WTC11 (cell line): ENCODE measurements around the gene CD28. TPM values are rescaled to one million over a fixed set of nuclear protein-coding genes. Genes with fewer than 3 reads are reported as not detected.

Experiments used
- ATAC-seq: fragments of 200-7000 bp; cut with Tn5 transposase; 2 replicates; pipeline ENCODE4 v1.10.0; 2021; ENCODE audit warnings: mild to moderate bottlenecking, moderate library complexity
- CTCF ChIA-PET: fragments of 300-600 bp; sonication (Branson Sonifier 250); formaldehyde crosslinking; loops from one replicate; lab custom pipeline; 2021; ENCODE audit warnings: antibody characterized with exemption; lab: Charles Lee
- POLR2A ChIA-PET: fragments of 350-600 bp; sonication (Branson Sonifier 250); formaldehyde crosslinking; loops from one replicate; lab custom pipeline; 2021; ENCODE audit warnings: antibody characterized with exemption; lab: Charles Lee
- DNase-seq: peaks from one replicate; pipeline ENCODE4 v3.0.0; 2021; ENCODE audit warnings: low spot score
- H3K27ac Mint-ChIP-seq: 2 replicates; pipeline ENCODE4 v1.8.0; 2021; ENCODE audit warnings: mixed read lengths
- H3K27me3 Mint-ChIP-seq: 2 replicates; pipeline ENCODE4 v1.8.0; 2021; ENCODE audit warnings: low read depth, mild to moderate bottlenecking, moderate library complexity, mixed read lengths
- H3K36me3 Mint-ChIP-seq: 2 replicates; pipeline ENCODE4 v1.8.0; 2021; ENCODE audit warnings: mixed read lengths
- H3K4me1 Mint-ChIP-seq: 2 replicates; pipeline ENCODE4 v1.8.0; 2022; ENCODE audit warnings: mixed read lengths
- H3K4me3 Mint-ChIP-seq: 2 replicates; pipeline ENCODE4 v1.8.0; 2021; ENCODE audit warnings: mild to moderate bottlenecking, moderate library complexity, mixed read lengths
- H3K9me3 Mint-ChIP-seq: 2 replicates; pipeline ENCODE4 v1.8.0; 2021; ENCODE audit warnings: mixed read lengths
- EMX1 ChIP-seq: fragments of 250-450 bp; sonication (Bioruptor Pico); IDR thresholded peaks from 2 replicates; pipeline ENCODE4 v1.8.0; 2021; ENCODE audit warnings: mild to moderate bottlenecking
- FOXJ3 ChIP-seq: sonication (generic); formaldehyde crosslinking; IDR thresholded peaks from 2 replicates; pipeline ENCODE4 v1.9.0; 2021; ENCODE audit warnings: missing genetic modification reagents, mild to moderate bottlenecking, borderline replicate concordance
- MYBL2 ChIP-seq: sonication (generic); formaldehyde crosslinking; IDR thresholded peaks from 2 replicates; pipeline ENCODE4 v1.8.1; 2023; ENCODE audit warnings: mild to moderate bottlenecking, moderate library complexity, missing genetic modification reagents
- NFE2L1 ChIP-seq: sonication (generic); formaldehyde crosslinking; IDR thresholded peaks from 2 replicates; pipeline ENCODE4 v1.8.1; 2023; ENCODE audit warnings: missing genetic modification reagents
- NFYB ChIP-seq: sonication (generic); formaldehyde crosslinking; conservative IDR thresholded peaks from 2 replicates; pipeline ENCODE4 v1.8.0; 2022; ENCODE audit warnings: low read depth, missing genetic modification reagents
- NR1H2 ChIP-seq: sonication (generic); formaldehyde crosslinking; IDR thresholded peaks from 2 replicates; pipeline ENCODE4 v1.9.0; 2021; ENCODE audit warnings: mild to moderate bottlenecking, moderate library complexity, missing genetic modification reagents
- RELA ChIP-seq: sonication (generic); formaldehyde crosslinking; IDR thresholded peaks from 2 replicates; pipeline ENCODE4 v1.8.1; 2022; ENCODE audit warnings: missing genetic modification reagents, mild to moderate bottlenecking, borderline replicate concordance
- SMAD4 ChIP-seq: sonication (generic); formaldehyde crosslinking; IDR thresholded peaks from 2 replicates; pipeline ENCODE4 v1.8.0; 2022; ENCODE audit warnings: mild to moderate bottlenecking, missing genetic modification reagents
- SP1 ChIP-seq: sonication (generic); formaldehyde crosslinking; conservative IDR thresholded peaks from 2 replicates; pipeline ENCODE4 v1.8.1; 2022; ENCODE audit warnings: missing genetic modification reagents
- TCF7 ChIP-seq: sonication (generic); formaldehyde crosslinking; IDR thresholded peaks from 2 replicates; pipeline ENCODE4 v1.8.0; 2022; ENCODE audit warnings: mild to moderate bottlenecking, low read depth, missing genetic modification reagents, moderate library complexity
- ZNF232 ChIP-seq: sonication (generic); formaldehyde crosslinking; IDR thresholded peaks from 2 replicates; pipeline ENCODE4 v1.8.0; 2022; ENCODE audit warnings: mild to moderate bottlenecking, missing genetic modification reagents
- ZNF671 ChIP-seq: fragments of 250-450 bp; sonication (Bioruptor Pico); IDR thresholded peaks from 2 replicates; pipeline ENCODE4 v1.8.0; 2021; ENCODE audit warnings: mild to moderate bottlenecking
- total RNA-seq: library from RNA; stranded (reverse); gene quantifications from 3 replicates; pipeline ENCODE4 v1.2.3, GENCODE V29; 2021
- TF ChIP-seq, protein P1 (sequence below): sonication (generic); formaldehyde crosslinking; IDR thresholded peaks from 2 replicates; pipeline ENCODE4 v1.8.1; 2023; ENCODE audit warnings: mild to moderate bottlenecking, moderate library complexity, missing genetic modification reagents
- TF ChIP-seq, protein P2 (sequence below): sonication (generic); formaldehyde crosslinking; IDR thresholded peaks from 2 replicates; pipeline ENCODE4 v1.8.1; 2022; ENCODE audit warnings: mild to moderate bottlenecking, moderate library complexity, missing genetic modification reagents
- TF ChIP-seq, protein P3 (sequence below): fragments of 250-450 bp; sonication (Bioruptor Pico); IDR thresholded peaks from 2 replicates; pipeline ENCODE4 v2.1.2; 2022; ENCODE audit warnings: mild to moderate bottlenecking, moderate library complexity
- TF ChIP-seq, protein P4 (sequence below): sonication (generic); formaldehyde crosslinking; IDR thresholded peaks from 2 replicates; pipeline ENCODE4 v1.8.1; 2023; ENCODE audit warnings: mild to moderate bottlenecking, missing genetic modification reagents
- TF ChIP-seq, protein P5 (sequence below): sonication (generic); formaldehyde crosslinking; IDR thresholded peaks from 2 replicates; pipeline ENCODE4 v1.8.1; 2022; ENCODE audit warnings: mild to moderate bottlenecking, missing genetic modification reagents, moderate library complexity, borderline replicate concordance
- TF ChIP-seq, protein P6 (sequence below): fragments of 200-600 bp; IDR thresholded peaks from 2 replicates; pipeline ENCODE4 v1.8.0; 2022; ENCODE audit warnings: antibody characterized with exemption

Gene CD28
- total RNA-seq, 1 experiment from 2014 or later: 0.11 TPM

DNA sequence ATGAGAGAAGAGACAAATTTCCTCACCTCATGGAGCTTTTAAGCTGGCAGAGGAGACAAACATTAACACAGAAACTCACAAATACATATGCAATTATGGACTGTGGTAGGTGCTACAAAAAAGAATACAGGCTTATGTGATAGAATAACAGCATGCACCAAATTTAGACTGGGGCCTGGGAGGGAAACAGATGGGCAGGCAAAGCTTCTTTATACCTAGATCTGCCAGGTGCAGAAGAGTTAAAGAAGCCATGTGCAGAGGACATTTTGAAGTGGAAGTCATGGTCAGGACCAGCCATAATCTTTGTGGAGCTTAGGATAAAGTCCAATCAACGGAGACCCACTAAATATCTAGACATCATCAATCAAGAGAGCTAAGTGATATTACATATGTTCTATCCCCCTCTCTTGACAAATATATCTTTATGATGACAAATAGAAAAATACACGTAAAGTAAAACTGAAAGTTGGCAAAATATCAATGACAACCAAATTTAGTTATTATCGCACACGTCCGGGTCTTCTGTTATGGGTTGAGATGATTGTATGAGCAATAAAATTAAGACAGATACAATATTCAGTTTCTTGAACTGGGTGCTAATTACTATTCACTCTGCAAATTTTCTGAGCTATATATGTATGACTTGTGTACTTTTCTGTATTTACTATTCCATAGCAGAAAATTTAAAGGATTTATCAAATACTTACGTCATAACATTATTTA lies 44.1 kb downstream of the CD28 start:
- Mint-ChIP-seq H3K27ac (no peak overlapping the region), H3K4me3 (no peak overlapping the region), H3K27me3 (no peaks in the 10 kb centered on the region), H3K4me1 (no peaks in the 10 kb centered on the region), H3K9me3 (peaks cover 18% of the 10 kb centered on the region), H3K36me3 (no peaks in the 10 kb centered on the region)
- DNase-seq (no peak), ATAC-seq (no peak)
- TF ChIP-seq FOXJ3 (CRISPR knock-in tag) (no peak), ZNF671 (CRISPR knock-in tag) (no peak), EMX1 (CRISPR knock-in tag) (no peak), TCF7 (CRISPR knock-in tag) (no peak), MYBL2 (CRISPR knock-in tag) (no peak), SMAD4 (no peak), NR1H2 (no peak), ZNF232 (CRISPR knock-in tag) (no peak), NFYB (CRISPR knock-in tag) (no peak), SP1 (no peak), NFE2L1 (CRISPR knock-in tag) (no peak), RELA (CRISPR knock-in tag) (no peak)
- TF ChIP-seq, protein P1, sequence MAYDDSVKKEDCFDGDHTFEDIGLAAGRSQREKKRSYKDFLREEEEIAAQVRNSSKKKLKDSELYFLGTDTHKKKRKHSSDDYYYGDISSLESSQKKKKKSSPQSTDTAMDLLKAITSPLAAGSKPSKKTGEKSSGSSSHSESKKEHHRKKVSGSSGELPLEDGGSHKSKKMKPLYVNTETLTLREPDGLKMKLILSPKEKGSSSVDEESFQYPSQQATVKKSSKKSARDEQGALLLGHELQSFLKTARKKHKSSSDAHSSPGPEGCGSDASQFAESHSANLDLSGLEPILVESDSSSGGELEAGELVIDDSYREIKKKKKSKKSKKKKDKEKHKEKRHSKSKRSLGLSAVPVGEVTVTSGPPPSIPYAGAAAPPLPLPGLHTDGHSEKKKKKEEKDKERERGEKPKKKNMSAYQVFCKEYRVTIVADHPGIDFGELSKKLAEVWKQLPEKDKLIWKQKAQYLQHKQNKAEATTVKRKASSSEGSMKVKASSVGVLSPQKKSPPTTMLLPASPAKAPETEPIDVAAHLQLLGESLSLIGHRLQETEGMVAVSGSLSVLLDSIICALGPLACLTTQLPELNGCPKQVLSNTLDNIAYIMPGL (CRISPR knock-in tag): no peak
- TF ChIP-seq, protein P2, sequence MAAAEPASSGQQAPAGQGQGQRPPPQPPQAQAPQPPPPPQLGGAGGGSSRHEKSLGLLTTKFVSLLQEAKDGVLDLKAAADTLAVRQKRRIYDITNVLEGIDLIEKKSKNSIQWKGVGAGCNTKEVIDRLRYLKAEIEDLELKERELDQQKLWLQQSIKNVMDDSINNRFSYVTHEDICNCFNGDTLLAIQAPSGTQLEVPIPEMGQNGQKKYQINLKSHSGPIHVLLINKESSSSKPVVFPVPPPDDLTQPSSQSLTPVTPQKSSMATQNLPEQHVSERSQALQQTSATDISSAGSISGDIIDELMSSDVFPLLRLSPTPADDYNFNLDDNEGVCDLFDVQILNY (CRISPR knock-in tag): no peak
- TF ChIP-seq, protein P3, sequence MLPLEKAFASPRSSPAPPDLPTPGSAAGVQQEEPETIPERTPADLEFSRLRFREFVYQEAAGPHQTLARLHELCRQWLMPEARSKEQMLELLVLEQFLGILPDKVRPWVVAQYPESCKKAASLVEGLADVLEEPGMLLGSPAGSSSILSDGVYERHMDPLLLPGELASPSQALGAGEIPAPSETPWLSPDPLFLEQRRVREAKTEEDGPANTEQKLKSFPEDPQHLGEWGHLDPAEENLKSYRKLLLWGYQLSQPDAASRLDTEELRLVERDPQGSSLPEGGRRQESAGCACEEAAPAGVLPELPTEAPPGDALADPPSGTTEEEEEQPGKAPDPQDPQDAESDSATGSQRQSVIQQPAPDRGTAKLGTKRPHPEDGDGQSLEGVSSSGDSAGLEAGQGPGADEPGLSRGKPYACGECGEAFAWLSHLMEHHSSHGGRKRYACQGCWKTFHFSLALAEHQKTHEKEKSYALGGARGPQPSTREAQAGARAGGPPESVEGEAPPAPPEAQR (CRISPR knock-in tag): no peak
- TF ChIP-seq, protein P4, sequence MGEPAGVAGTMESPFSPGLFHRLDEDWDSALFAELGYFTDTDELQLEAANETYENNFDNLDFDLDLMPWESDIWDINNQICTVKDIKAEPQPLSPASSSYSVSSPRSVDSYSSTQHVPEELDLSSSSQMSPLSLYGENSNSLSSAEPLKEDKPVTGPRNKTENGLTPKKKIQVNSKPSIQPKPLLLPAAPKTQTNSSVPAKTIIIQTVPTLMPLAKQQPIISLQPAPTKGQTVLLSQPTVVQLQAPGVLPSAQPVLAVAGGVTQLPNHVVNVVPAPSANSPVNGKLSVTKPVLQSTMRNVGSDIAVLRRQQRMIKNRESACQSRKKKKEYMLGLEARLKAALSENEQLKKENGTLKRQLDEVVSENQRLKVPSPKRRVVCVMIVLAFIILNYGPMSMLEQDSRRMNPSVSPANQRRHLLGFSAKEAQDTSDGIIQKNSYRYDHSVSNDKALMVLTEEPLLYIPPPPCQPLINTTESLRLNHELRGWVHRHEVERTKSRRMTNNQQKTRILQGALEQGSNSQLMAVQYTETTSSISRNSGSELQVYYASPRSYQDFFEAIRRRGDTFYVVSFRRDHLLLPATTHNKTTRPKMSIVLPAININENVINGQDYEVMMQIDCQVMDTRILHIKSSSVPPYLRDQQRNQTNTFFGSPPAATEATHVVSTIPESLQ (CRISPR knock-in tag): no peak
- TF ChIP-seq, protein P5, sequence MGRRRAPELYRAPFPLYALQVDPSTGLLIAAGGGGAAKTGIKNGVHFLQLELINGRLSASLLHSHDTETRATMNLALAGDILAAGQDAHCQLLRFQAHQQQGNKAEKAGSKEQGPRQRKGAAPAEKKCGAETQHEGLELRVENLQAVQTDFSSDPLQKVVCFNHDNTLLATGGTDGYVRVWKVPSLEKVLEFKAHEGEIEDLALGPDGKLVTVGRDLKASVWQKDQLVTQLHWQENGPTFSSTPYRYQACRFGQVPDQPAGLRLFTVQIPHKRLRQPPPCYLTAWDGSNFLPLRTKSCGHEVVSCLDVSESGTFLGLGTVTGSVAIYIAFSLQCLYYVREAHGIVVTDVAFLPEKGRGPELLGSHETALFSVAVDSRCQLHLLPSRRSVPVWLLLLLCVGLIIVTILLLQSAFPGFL (CRISPR knock-in tag): no peak
- TF ChIP-seq, protein P6, sequence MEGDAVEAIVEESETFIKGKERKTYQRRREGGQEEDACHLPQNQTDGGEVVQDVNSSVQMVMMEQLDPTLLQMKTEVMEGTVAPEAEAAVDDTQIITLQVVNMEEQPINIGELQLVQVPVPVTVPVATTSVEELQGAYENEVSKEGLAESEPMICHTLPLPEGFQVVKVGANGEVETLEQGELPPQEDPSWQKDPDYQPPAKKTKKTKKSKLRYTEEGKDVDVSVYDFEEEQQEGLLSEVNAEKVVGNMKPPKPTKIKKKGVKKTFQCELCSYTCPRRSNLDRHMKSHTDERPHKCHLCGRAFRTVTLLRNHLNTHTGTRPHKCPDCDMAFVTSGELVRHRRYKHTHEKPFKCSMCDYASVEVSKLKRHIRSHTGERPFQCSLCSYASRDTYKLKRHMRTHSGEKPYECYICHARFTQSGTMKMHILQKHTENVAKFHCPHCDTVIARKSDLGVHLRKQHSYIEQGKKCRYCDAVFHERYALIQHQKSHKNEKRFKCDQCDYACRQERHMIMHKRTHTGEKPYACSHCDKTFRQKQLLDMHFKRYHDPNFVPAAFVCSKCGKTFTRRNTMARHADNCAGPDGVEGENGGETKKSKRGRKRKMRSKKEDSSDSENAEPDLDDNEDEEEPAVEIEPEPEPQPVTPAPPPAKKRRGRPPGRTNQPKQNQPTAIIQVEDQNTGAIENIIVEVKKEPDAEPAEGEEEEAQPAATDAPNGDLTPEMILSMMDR: no peak
- ChIA-PET CTCF (no interaction called here), POLR2A (no interaction called here)
